ENCODE data around the gene PSTPIP1. TPM values are rescaled to one million over a fixed set of nuclear protein-coding genes. Genes with fewer than 3 reads are reported as not detected.
A peak's percentile ranks its signal among the peaks of the same experiment; 100 is the strongest.

PSTPIP1 gene
- total RNA-seq, 1 experiment from 2014 or later, result 0.11 TPM

DNA sequence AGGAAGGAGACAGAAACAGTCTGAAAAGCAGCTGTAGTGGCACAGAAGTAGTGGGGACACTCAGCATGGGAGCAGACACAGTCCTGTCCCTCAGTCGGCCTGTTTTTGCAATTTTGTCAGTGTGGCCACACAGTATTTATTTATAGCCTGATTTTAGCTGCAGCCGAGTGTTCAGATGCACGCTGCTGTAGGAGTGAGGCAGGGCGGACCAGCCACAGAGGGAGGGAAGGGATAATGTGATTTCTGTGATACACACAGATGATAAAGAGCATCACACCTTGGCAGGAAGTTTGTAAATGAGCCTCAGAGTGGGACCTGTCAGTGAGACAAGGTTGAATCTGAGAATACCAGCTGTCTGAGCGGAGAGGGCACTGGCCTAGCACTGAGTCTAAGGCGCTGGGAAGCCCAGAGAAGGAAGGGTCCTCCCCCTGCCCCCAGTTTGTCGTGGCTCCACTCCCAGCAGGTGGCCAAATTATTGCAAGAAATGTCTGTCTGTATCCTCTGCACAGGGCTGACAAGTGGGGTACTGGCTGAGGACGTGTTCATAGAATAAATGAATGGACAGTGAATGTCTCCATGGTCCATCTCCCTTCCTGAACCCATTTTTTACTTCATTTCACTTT, 3.8 kb downstream of the PSTPIP1 start:
- DNase-seq (ENCODE audit: low read depth), result no peak

DNA sequence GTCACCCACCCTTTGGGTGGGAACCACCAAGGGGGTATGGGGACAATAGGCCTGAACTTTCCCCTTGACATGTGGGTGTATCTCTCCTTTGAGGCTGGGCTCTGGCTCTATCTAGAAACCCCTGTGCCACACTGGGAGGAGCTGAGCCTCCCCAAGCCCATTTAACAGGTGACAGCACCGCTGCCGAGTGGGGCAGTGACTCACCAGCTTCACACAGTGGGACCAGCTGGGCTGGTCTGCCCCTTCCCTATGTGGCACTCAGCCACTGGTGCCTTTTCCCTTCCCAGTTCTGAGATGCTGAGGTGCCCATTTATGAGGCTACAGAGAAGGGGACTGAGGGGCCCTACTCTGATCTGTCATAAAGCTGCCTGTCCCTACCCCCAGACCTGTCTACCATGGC, 5.1 kb downstream of the PSTPIP1 start:
- DNase-seq (ENCODE audit: low read depth), result no peak

DNA sequence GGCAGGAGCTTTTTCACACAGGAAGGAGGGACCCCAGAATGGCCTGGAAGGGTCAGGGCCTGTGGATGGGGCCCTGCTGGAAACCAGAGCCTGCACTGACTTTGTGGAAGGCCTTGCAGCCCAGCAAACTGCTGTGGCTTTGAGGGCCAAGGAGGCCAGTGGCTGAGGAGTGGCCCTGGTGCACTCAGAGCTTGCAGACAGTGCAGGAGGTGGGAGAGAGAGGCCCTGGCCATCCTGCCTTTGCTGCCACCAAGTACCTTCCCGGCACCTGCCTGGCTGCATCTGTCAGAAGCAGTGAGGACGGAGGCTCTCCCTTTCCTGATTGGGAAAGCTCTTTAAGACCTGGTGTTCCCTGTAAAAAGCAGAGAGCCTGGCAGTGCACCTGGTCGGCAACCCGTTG, 6.4 kb downstream of the PSTPIP1 start:
- DNase-seq (ENCODE audit: low read depth), result no peak

DNA sequence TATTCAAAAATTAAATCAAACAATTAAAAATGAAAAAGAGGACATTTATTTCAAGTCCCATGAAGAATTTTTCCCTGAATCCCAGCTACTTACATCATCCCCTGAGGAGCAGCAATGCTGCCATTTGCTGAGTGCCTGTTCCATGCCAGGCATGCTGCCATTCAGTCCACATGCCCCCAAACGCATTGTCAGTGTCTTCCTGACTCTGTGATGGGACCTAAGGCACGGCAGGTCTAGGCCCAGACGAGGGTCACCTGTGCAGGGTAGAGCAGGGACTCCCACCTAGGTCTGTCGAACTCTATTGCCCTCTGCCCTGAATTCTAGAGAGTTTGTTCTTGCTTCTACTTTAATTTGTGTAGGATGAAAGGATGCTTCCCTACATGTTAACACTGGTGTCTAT, 7.0 kb downstream of the PSTPIP1 start:
- no peak for DNase-seq (ENCODE audit: low read depth)

DNA sequence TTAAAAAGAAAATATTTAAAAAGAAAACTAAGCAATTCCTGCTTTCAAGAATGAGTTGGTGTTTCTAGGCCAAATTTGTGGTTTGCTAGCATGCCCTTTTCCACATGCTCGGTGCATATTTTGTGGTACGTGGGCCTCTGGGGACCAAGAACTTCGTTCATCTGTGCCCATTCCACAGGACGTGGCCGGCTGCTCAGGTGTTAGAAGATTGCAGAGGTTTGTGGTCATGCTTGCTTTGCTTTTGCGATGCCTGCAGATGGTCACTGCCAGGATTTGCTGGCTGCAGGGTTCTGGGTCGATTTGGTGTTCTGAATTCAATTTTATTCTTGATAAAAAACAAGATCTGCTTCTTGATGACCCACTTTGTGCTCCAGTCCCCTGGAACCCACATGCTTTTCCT, 7.5 kb downstream of the PSTPIP1 start:
- no peak for DNase-seq (ENCODE audit: low read depth)

DNA sequence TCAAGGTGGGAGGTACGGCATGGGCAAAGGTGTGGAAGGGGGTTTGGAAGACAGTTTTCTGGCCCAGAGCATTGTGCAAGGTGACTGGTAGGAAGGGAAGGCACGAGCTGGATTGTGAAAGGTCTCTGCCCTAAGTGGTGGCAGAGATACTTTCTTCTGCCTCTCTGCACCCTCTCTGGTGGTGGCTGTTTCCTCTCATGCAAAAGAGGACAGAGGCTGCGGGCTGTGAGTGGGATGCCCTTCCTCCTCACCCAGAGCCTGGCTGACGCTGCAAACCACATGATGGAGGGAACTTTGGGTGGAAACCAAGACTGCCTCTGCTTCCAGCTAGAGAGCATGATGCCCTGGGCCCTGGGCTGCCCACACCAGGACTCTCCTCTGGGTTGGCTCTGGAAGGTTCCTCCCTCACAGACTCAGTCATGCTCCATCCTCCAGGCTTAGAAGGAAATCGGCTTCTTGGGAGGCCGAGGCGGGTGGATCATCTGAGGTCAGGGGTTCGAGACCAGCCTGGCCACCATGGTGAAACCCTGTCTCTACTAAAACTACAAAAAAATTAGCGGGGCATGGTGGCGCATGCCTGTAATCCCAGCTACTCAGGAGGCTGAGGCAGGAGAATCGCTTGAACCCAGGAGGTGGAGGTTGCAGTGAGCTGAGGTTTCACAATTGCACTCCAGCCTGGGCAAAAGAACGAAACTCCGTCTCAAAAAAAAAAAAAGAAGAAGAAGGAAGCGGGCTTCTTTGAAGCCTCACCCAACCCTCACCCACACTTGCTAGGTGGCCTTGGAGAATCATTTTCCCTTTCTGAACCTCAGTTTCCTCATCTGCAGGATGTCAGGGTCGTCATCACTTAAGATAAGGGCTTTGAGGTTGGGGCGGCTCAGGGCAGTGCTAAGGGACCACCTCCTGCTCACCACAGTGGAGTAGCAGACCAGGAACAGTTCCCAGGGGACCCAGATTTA, 8.3 kb downstream of the PSTPIP1 start:
- DNase-seq (ENCODE audit: low read depth), result no peak

DNA sequence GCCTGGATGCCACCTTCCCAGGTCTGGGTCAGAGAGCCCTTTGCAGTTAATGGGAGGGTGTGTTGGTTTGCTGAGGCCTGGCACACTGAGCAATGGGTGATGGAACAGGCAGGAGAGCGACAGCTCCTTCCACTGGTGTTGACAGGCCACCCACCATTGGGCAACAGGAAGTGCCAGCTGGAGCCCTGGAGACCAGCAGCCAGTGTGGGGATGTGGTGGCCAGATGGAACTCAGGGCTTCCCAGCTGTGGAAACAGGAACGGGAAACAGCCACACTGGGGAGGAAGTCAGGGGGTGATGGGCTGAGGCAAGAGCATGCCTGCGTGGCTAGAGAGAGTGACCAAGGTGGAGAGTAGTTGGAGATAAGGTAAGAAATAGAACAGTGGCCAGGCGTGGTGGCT, 9.3 kb downstream of the PSTPIP1 start:
- no peak for DNase-seq (ENCODE audit: low read depth)

DNA sequence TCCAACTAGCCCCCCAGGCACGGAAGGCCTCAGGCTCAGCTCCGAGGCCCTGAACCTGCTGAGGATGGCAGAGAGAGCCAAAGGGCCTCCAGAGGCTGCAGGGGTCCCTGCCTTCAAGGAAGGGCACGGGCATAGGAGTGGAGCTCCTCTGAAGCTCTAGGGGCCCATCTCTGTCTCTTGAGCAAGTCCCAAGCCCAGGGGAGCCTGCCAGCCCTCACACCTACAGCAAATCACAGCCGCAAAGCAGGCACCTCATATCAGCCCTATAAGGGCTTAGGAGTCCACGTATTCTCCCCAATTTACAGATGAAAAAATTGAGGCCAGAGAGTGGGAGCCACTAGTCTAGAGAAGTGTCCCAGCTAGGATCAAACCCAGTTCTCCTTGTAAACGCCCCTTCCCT, 14.2 kb downstream of the PSTPIP1 start:
- DNase-seq (ENCODE audit: low read depth), result no peak

DNA sequence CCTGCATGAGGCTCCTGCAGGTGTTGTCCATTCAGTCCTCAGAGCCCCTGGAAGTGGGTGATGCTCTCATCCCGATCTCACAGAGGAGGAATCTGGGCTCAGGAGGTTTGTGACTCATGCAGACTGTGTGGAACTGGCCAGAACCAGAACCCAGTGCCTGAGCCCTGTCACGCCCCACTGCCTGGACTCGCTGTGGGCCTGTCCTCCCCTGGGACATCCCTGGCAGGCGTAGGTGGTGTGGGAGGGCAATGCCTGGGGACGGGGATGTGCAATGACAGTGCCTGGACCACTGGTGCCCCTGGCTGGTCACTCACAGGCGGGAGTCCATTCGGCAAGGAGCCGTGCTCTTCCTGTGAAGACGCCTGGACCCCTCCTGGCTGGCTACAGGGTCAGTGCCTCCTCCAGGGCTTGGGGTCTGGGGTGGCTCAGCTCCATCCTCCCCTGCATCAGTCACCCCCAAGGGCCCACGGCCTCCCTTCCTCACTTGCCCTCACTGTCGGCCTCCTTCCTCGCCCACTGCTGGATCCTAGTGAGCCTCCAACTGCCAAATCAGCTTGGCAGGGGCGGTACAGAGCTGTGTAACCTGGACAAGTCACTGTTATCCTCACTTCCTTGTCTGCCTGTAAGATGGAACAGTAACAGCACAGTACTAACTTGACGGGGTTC, 14.9 kb downstream of the PSTPIP1 start:
- DNase-seq (ENCODE audit: low read depth), result peak; percentile 43

DNA sequence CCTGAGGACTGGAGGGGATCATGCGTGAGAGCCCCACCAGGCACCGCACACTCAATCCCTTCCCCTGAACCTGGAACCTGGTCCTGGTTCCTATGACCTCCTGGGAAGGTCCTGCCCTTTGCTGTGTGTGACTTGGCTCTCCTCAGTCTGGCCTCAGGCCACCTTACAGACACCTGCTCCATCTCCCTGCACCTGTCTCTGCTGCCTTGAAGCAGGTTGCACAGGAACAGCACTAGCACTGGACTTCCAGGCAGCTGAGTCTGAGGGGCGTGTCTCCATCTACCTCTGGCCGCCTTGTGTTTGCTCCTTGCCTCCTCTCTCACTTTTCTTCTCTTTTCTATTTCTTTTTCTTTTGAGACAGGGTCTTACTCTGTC, 15.4 kb downstream of the PSTPIP1 start:
- DNase-seq (ENCODE audit: low read depth), result no peak

DNA sequence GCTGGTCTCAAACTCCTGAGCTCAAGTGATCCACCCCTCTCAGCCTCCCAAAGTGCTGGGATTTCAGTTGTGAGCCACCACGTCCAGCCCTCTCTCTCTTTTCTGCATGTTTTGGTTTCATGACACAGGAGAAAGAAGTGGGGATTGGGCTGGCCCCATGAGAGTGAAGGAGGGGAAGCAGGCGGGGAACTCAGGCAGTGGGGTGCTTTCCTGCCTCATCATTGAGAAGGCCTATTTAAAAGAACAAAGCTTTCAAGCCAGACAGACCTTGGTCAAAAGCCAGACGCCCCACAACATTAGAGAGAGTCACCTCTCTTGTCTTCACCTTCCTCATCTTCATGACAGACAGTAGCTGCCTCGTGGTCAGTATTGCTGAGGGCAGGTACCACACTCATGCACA, 15.9 kb downstream of the PSTPIP1 start:
- no peak for DNase-seq (ENCODE audit: low read depth)

DNA sequence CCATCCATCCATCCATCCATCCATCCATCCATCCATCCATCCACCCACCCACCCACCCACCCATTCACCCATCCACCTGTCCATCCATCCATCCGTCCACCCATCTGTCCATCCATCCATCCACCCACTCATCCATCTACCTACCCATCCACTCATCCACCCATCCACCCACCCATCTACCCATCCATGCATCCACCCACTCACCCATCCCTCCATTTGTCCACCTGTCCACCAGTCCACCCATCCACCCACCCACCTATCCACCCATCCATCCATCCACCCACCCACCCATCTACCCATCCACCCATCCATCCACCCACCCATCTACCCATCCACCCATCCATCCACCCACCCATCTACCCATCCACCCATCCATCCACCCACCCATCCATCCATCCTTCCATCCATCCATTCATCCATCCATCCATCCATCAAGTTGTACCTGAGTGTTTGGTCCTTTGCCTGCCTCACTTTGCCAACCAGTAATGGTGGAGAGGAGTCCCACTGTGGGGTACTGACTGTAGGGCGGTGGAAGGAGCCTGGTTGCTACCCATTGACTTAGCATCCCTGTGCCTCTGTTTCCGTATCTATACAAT, 17.3 kb downstream of the PSTPIP1 start:
- no peak for DNase-seq (ENCODE audit: low read depth)

DNA sequence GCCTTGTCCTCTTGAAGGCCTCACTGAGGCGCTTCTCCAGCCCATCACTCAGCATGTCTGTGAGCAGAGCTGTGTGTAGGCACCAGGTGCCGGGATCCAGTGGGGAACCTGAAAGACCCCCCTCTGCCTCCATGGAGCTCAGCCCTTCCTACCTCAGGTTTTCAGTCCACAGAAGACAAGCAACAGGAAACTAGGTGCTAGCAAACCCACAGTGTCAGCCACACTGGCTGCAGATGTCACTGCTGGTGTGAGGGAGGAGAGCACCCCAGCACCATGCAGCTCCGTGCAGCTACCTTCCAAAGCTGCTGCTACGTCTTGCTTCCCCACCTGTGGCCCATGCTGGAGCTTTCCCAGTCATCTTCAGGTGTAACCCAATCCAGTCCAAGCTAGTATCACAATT, 17.9 kb downstream of the PSTPIP1 start:
- DNase-seq (ENCODE audit: low read depth), result no peak

DNA sequence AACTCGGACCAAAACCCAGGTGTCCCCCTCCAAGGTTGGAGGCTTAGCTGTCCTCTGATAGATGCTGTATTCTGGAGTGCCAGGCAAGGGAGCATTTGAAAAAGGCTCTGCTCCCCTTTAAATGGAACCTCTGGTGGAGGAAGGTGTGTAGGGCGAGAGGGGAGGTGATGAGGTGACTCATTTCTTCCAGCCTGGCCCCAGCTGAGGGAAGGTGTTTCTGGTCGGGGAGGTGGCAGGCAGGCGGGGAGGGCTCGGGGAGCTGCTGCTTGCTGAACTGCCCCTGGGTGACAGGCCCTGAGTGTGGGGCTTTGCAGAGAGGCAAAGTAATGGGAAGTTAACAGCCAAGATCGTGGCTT, 18.8 kb downstream of the PSTPIP1 start:
- DNase-seq (ENCODE audit: low read depth), result no peak

DNA sequence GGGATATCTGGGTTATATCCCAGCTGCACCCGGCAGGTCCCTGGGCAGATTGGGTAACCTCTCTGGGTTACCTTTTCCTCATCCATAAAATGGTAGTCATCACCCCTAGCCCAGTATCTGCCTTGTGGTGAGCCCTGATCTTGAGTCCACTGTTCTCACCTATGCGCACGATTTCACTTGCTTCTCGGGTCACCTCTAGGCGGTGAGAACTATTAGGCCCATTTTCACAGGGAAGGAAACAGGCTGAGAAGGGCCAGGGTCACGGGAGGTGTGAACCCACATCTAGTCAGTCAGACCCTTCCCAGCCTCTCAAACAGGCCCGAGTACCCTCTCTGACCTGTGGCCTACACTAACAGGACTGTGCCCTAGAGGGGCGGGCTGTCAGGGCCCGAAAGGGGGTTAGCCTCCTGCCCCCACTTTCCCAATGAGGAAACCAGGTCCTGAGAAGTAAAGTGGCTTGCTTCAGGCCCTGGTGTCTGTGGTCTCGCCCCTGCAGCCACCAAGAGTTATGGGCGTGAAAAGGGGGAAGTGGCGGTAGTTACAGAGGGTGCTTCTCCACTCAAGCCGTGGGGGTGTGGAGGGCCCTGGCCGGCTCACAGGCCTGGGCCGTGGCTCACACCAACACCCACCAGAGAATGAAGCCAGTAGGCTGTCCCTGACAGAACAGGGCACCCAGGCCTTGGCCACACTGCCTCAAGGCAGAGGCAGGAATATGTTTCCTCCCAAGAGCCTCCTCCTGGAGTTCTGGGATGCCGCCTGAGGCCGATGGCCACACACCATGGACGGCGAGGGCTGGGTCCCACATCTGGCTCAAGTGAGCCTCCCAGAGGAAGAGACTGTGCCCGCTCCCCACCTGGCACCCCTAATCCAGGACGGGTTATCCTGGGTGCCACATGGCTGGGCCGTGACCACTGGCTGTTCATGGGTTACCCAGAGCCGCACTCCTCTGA, 19.5 kb downstream of the PSTPIP1 start:
- no peak for DNase-seq (ENCODE audit: low read depth)

DNA sequence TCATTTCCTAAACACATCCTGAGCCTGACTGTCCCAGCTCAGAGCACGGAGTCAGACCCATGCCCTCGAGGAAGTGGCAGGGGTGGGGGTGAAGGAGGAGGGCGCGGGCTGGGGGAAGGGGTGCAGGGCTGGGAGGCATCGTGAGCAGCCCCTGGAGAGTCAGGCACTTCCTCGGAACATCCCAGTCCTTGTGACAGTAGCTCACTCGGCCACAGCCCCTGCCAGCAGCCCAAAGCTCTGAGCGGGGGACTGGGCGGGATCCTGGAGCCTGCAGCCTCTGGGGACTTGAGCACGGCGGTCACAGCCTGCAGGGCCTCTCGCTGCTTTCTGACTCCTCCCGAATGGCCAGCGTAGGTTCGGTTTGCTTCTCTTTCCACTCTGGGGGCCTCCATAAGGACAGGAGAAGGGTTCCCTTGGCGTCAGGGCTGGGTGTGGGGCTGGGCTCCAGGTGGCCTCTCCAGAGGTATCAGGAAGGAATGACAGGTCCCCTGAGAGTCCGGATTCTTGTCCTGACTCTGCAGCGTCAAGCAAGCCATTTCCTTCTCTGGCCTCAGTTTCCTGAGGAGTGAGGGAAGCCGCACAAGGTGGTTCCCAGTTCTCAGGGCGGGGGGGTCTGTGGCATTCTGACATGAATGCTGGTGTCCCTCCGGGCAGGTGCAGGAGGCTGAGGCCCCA, 20.9 kb downstream of the PSTPIP1 start:
- no peak for DNase-seq (ENCODE audit: low read depth)

DNA sequence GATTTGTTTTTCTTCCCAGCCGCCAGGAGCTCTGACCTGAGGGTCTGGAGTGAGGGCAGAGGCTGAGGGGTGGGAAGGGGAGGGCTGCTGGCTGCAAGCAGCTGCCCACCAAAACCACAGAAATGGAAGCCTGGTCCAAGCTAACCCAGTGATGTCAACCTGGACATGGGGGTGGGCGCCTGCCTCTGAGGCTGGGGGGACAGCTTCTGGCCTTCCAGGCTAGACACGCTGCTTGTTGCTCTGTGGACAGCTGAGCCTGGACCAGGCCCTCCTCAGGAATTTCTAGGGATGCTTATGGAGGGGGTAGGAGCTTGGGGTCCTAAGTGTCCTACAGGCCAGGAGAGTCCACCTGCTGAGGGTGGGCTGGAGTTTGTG, 21.4 kb downstream of the PSTPIP1 start:
- DNase-seq (ENCODE audit: low read depth), result no peak

DNA sequence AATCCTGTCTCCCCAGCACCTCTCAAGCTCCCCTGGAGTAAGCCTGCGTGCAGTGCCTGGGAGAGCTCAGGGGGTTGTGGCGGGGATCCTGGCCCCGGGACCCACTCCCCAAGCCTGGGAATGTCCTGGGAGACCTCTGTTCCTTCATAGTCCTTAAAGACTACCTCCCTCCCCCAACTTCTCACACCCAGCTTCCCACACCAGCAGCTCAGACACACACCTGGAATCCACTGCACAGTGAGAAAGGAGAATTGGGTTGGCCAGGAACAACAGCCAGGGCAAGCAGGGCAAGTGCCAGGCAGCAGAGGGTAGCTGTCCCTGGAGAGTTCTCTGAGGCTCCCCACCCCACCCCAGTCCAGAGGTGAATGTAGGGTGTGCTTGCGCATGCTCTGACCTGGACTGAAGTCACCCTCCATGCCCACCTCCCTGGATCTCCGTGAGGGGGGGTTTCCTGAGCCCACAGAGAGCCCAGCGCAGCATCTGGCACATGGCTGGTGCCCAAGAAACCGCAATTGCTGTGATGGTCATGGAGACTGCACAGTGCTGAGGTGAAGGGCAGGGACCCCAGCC, 22.2 kb downstream of the PSTPIP1 start:
- no peak for DNase-seq (ENCODE audit: low read depth)

DNA sequence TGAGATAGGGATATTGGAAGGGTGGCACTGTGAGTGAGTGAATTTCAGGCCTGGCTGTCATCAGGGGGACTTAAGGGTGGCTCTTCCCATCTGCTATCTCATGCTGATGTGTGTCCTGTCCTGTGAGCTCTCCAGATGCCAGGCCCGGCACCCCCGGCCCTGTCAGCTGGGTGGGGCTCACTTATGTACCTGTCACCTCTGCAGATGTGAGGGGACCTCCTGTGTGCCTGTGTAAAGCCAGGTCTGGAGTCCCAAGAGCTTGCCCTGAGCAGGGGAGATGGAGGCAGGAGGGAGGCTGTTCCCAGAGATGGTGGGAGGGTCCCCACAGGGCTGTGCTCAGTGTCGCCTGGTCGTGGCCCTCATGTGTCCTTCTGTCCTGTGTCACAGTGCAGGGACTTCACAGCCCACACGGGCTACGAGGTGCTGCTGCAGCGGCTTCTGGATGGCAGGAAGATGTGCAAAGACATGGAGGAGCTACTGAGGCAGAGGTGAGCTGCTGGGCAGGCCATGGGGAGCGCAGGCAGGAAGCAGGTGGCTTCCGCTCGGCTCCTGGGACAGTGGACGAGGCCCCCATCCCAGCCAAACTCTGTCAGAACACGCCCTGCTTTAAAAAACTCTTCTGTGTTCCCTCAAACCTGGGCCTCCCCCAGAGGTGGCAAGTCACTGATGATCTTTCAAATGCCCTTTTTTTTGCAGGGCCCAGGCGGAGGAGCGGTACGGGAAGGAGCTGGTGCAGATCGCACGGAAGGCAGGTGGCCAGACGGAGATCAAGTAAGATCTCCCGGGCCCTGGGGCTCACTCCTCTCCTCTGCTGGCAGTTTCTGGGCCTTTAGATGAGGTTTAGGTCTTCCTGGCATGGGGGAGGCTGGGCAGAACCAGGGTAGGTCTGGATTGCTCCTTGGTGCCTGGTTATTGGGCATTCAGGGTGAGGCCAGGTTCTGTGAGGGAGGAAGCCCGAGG, 23.1 kb downstream of the PSTPIP1 start:
- no peak for DNase-seq (ENCODE audit: low read depth)

Data from Daoy (cell line).